SJSA1 (cell line): ENCODE results near the gene MOGAT1. TPM values are rescaled to one million over a fixed set of nuclear protein-coding genes. Genes with fewer than 3 reads are reported as not detected.

Experiments
- DNase-seq, 2 experiments: peaks; one replicate each; pipeline ENCODE4 v3.0.0-alpha.2; 2015 to 2020; ENCODE audit warnings: low spot score in 2 of 2, low read depth in 1 of 2
- H3K27ac ChIP-seq: fragments of 250-450 bp; sonication (Bioruptor Pico); 2 replicates; pipeline ENCODE4 v1.5.1; 2020; ENCODE audit warnings: mild to moderate bottlenecking, moderate library complexity
- H3K27me3 ChIP-seq: fragments of 250-450 bp; sonication (Bioruptor Pico); replicated peaks from 2 replicates; pipeline ENCODE4 v1.5.1; 2020; ENCODE audit warnings: mild to moderate bottlenecking, moderate library complexity
- H3K36me3 ChIP-seq: fragments of 250-450 bp; sonication (Bioruptor Pico); 2 replicates; pipeline ENCODE4 v1.5.1; 2020; ENCODE audit warnings: mild to moderate bottlenecking
- H3K4me1 ChIP-seq: fragments of 250-450 bp; sonication (Bioruptor Pico); replicated peaks from 2 replicates; pipeline ENCODE4 v1.6.1; 2021; ENCODE audit warnings: mild to moderate bottlenecking
- H3K4me3 ChIP-seq: fragments of 250-450 bp; sonication (Bioruptor Pico); 2 replicates; pipeline ENCODE4 v1.5.1; 2020; ENCODE audit warnings: mild to moderate bottlenecking
- H3K9me3 ChIP-seq: fragments of 250-450 bp; sonication (Bioruptor Pico); replicated peaks from 2 replicates; pipeline ENCODE4 v1.5.1; 2020; ENCODE audit warnings: mild to moderate bottlenecking
- total RNA-seq: library from RNA; depleted of rRNA; stranded (reverse); fragments of >200 nt; shearing (Covaris generic); gene quantifications from 2 replicates; pipeline ENCODE4 v1.2.3, GENCODE V29; 2014

The MOGAT1 gene
- total RNA-seq, 1 experiment from 2014 or later: not detected

GRCh38 chr2:222653280-222653679, 18.2 kb upstream of the MOGAT1 start:
- H3K9me3 ChIP-seq: no peaks in the 10 kb centered on the region
- H3K4me1 ChIP-seq: peaks cover 13% of the 10 kb centered on the region
- peaks cover 15% of the 10 kb centered on the region for H3K36me3 ChIP-seq
- DNase-seq: no peak
- H3K4me3 ChIP-seq: no peak overlapping the region
- H3K27me3 ChIP-seq: no peaks in the 10 kb centered on the region
- no peak overlapping the region for H3K27ac ChIP-seq

GRCh38 chr2:222655787-222656525, 15.5 kb upstream of the MOGAT1 start, which contains the start of gene FARSB:
Gene FARSB (minus strand): TSS chr2:222656092. CDS start chr2:222656073, 19 bp downstream.
- H3K27ac ChIP-seq: peak within 1 kb of the TSS; percentile 99
- H3K9me3 ChIP-seq: no peaks in the 10 kb centered on the region
- DNase-seq: peak; percentile 95 to 98
- H3K27me3 ChIP-seq: no peaks in the 10 kb centered on the region
- peaks cover 7% of the 10 kb centered on the region; the same call in 1 of the 2 replicates for H3K36me3 ChIP-seq
- H3K4me3 ChIP-seq: peak within 1 kb of the TSS; percentile 85
- peaks cover 13% of the 10 kb centered on the region for H3K4me1 ChIP-seq

- Histone ChIP-seq H3K9me3 (no peaks in the 10 kb centered on the region), H3K27me3 (no peaks in the 10 kb centered on the region), H3K4me1 (peaks cover 13% of the 10 kb centered on the region), H3K4me3 (peak overlapping the region; percentile 85), H3K36me3 (peaks cover 7% of the 10 kb centered on the region; the same call in 1 of the 2 replicates), H3K27ac (peak overlapping the region; percentile 99)
- no peak for DNase-seq
Observed at GRCh38 chr2:222656526-222657446, 14.7 kb upstream of the MOGAT1 start.

GRCh38 chr2:222663479-222663878, 8.0 kb upstream of the MOGAT1 start:
- H3K9me3 ChIP-seq: no peaks in the 10 kb centered on the region
- no peaks in the 10 kb centered on the region for H3K27me3 ChIP-seq
- DNase-seq: no peak
- H3K36me3 ChIP-seq: no peaks in the 10 kb centered on the region
- H3K27ac ChIP-seq: no peak overlapping the region
- no peak overlapping the region for H3K4me3 ChIP-seq
- H3K4me1 ChIP-seq: no peaks in the 10 kb centered on the region

GRCh38 chr2:222668494-222669154, 2.8 kb upstream of the MOGAT1 start:
- peaks cover 4% of the 10 kb centered on the region for H3K4me1 ChIP-seq
- no peak for DNase-seq

GRCh38 chr2:222669353-222669752, 2.1 kb upstream of the MOGAT1 start:
- DNase-seq: no peak
- no peak overlapping the region for H3K4me3 ChIP-seq
- H3K27ac ChIP-seq: no peak overlapping the region
- no peaks in the 10 kb centered on the region for H3K36me3 ChIP-seq
- peaks cover 39% of the 10 kb centered on the region for H3K27me3 ChIP-seq
- 0 out of 2 replicates have a peak, but pooled peaks cover 4% of the 10 kb centered on the region for H3K9me3 ChIP-seq
- peaks cover 4% of the 10 kb centered on the region for H3K4me1 ChIP-seq

More at GRCh38 chr2:222668494-222669154, 2.8 kb upstream of the MOGAT1 start:
- no peak overlapping the region for H3K4me3 ChIP-seq
- H3K9me3 ChIP-seq: 0 out of 2 replicates have a peak, but pooled peaks cover 4% of the 10 kb centered on the region
- H3K27ac ChIP-seq: no peak overlapping the region
- H3K27me3 ChIP-seq: peaks cover 35% of the 10 kb centered on the region
- no peaks in the 10 kb centered on the region for H3K36me3 ChIP-seq

- no peak for DNase-seq
- peaks cover 42% of the 10 kb centered on the region for H3K27me3 ChIP-seq
- H3K27ac ChIP-seq: no peak overlapping the region
- no peak overlapping the region for H3K4me3 ChIP-seq
- peaks cover 4% of the 10 kb centered on the region for H3K4me1 ChIP-seq
- 0 out of 2 replicates have a peak, but pooled peaks cover 4% of the 10 kb centered on the region for H3K9me3 ChIP-seq
- H3K36me3 ChIP-seq: no peaks in the 10 kb centered on the region
Observed at GRCh38 chr2:222670191-222671038, 1.0 kb upstream of the MOGAT1 start.

GRCh38 chr2:222672068-222672401, 577 bp downstream of the MOGAT1 start:
- no peak for DNase-seq

GRCh38 chr2:222673273-222673672, 1.8 kb downstream of the MOGAT1 start:
- H3K4me3 ChIP-seq: no peak overlapping the region
- H3K36me3 ChIP-seq: no peaks in the 10 kb centered on the region
- H3K27ac ChIP-seq: no peak overlapping the region
- peaks cover 62% of the 10 kb centered on the region for H3K27me3 ChIP-seq
- 0 out of 2 replicates have a peak, but pooled peaks cover 4% of the 10 kb centered on the region for H3K9me3 ChIP-seq
- peaks cover 4% of the 10 kb centered on the region for H3K4me1 ChIP-seq
- no peak for DNase-seq

More at GRCh38 chr2:222672068-222672401, 577 bp downstream of the MOGAT1 start:
- Histone ChIP-seq H3K9me3 (0 out of 2 replicates have a peak, but pooled peaks cover 4% of the 10 kb centered on the region), H3K36me3 (no peaks in the 10 kb centered on the region), H3K4me3 (no peak overlapping the region), H3K27ac (no peak overlapping the region), H3K27me3 (peaks cover 49% of the 10 kb centered on the region), H3K4me1 (peaks cover 4% of the 10 kb centered on the region)

GRCh38 chr2:222673883-222674282, 2.4 kb downstream of the MOGAT1 start:
- DNase-seq: no peak
- Histone ChIP-seq H3K27me3 (peaks cover 62% of the 10 kb centered on the region), H3K4me3 (no peak overlapping the region)

GRCh38 chr2:222677981-222678380, 6.5 kb downstream of the MOGAT1 start:
- DNase-seq: no peak
- Histone ChIP-seq H3K9me3 (no peaks in the 10 kb centered on the region; the same call in 1 of the 2 replicates), H3K4me1 (no peaks in the 10 kb centered on the region), H3K27me3 (peaks cover 42% of the 10 kb centered on the region), H3K27ac (no peak overlapping the region), H3K36me3 (no peaks in the 10 kb centered on the region), H3K4me3 (no peak overlapping the region)

More at GRCh38 chr2:222673883-222674282, 2.4 kb downstream of the MOGAT1 start:
- H3K36me3 ChIP-seq: no peaks in the 10 kb centered on the region
- H3K4me1 ChIP-seq: peaks cover 4% of the 10 kb centered on the region
- H3K9me3 ChIP-seq: 0 out of 2 replicates have a peak, but pooled peaks cover 4% of the 10 kb centered on the region
- H3K27ac ChIP-seq: no peak overlapping the region

- H3K36me3 ChIP-seq: no peaks in the 10 kb centered on the region
- H3K4me3 ChIP-seq: no peak overlapping the region
- no peak for DNase-seq
- H3K27me3 ChIP-seq: peaks cover 11% of the 10 kb centered on the region
- H3K27ac ChIP-seq: no peak overlapping the region
- no peaks in the 10 kb centered on the region; the same call in 1 of the 2 replicates for H3K4me1 ChIP-seq
- no peaks in the 10 kb centered on the region; the same call in 1 of the 2 replicates for H3K9me3 ChIP-seq
Observed at GRCh38 chr2:222683805-222684204, 12.3 kb downstream of the MOGAT1 start.
